ENCODE data around the gene CRADD.
"Not testable (repeated sequence)": the region's sequence is repeated elsewhere in the genome, so short reads cannot be mapped to it uniquely, and the experiment has no call there.

The CRADD gene

DNA sequence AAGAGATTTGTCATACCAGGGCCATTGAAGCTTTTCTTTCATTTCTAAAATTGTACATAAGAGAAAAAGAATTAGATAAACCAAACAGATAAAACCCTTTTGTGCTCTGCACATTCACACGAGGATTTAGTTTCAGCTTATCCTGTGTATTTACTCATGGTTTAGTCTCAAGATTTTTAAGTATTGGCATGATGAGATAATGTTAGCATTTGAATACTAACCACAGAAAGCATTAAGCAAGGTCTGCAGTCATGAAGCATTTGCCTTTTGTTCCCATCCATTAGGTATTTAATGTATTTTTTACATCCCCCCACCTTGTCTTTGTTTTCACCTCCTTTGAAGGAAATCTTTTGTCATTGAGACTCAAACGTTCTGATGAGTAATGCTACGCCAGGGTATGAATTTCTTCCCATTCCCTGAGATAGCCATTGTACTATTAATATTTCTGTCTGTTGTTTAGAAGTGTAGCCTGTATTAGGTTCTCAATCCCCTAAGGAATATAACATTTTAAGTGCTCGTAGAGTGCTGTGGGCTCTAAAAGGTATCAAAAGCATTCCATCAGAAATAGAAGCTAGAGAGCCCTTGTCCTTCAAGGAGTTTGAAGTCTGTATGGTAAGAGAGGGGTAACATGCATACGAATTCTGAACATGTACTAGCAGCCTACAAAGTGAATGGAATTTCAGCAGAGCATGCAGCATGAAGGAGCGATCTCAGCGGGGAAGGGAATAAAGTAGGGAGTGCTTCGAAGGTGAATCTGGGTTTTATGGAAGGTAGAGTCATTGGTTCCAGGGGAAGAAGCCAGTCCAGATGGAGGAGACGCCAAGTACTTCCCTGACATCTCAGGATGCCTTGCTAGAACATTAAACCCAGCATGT, 22.3 kb downstream of the CRADD start:
- no peak for DNase-seq
- intact Hi-C loops (cut with DNase I) = no loop called here

DNA sequence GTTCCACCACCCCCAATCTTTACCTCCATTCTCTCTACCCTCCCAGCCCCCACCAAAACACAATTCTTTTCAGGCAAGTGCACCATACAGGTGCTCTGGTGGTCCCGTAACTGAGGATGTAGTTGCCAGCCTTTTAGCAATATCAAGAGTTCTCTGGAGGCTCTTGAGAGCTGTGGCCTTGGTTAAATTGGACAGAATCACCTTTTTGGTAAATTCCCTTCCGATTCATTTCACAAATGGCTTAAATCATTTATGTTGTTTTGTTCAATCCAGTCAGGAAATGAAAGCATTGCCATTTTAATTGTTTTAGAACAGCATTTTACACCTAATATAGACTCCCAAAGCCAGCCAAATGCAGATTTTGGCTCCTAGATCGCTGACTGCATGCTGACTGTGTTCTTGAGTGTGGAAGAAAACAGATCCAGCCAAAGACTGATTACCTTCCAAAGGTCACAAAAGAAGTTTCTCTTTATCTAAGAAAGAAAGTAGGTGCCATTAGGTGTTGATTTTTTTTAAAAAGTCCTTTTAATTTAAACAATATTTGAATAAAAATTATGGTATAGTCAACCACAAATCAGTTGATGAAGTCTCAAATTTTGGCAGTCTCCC, 25.6 kb downstream of the CRADD start:
- intact Hi-C loops (cut with DNase I) = no loop called here

GRCh38 chr12:93704122-93704521, 26.9 kb downstream of the CRADD start:
- no peak for DNase-seq
- intact Hi-C loops (cut with DNase I) = no loop called here

More for the DNA sequence above, 25.6 kb downstream of the CRADD start:
- no peak for DNase-seq

GRCh38 chr12:93704625-93705024, 27.4 kb downstream of the CRADD start:
- intact Hi-C loops (cut with DNase I) = no loop called here
- no peak for DNase-seq

DNA sequence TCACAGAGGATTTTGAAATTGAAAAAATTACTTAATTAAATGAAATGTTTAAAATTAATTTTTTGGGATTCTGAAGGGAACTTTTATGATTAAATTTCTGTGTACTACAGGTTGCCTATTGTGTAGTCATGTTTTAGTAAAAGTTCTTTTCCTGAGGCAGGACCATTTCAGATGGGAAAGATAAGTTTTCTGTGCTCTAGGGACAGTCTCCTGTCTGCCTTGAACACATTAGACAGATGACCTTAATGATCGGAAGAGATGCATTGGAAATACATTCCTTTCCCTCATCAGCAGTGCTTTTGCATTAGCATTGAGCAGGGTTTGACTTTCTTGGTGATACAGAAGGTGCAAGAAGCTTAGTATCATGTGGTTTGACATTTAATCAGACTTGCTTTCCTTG, 28.1 kb downstream of the CRADD start:
- no peak for DNase-seq
- intact Hi-C loops (cut with DNase I) = no loop called here

DNA sequence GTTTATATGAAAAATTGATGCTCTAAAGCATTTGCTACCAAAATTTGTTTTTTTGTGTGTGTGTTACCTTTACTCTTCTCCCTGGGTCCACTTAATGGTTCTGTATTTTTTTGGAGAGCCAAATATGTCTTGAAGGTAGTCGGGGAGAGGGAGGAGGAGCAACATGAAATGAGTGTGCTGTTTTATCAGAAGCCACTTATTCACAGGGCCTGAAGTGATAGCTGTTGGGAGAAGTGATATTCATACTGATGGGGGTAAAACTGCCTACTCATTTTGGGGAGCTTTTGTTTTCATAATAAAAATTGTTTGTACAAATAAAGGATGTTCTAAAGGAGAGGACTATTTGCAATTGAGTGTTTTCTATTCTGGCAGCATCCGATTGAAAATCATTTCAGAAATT, 29.2 kb downstream of the CRADD start:
- DNase-seq = no peak
- intact Hi-C loops (cut with DNase I) = no loop called here

DNA sequence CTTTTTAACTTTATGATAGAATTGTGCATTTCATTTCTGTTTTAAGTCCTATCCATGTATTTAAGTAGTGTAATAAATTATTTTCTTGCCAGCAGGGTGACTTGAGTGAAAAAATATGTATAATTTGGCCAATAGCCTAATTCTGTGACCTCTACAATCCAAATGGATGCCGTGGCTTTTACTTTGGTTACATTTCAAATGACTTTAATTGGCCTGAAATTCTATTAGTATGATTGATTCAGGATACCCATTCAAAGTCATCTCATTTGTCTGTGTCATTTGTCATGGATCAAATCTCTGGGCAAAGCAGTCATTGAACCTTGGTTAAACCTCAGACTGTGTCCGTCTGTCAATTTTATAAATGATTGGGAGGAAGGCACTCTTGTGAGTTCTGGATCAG, 29.6 kb downstream of the CRADD start:
- no peak for DNase-seq
- intact Hi-C loops (cut with DNase I) = no loop called here

- intact Hi-C loops (cut with DNase I) = no loop called here
Observed at GRCh38 chr12:93707836-93708235, 30.7 kb downstream of the CRADD start.

GRCh38 chr12:93708952-93709351, 31.8 kb downstream of the CRADD start:
- DNase-seq = no peak
- intact Hi-C loops (cut with DNase I) = no loop called here

More at GRCh38 chr12:93707836-93708235, 30.7 kb downstream of the CRADD start:
- DNase-seq = no peak

DNA sequence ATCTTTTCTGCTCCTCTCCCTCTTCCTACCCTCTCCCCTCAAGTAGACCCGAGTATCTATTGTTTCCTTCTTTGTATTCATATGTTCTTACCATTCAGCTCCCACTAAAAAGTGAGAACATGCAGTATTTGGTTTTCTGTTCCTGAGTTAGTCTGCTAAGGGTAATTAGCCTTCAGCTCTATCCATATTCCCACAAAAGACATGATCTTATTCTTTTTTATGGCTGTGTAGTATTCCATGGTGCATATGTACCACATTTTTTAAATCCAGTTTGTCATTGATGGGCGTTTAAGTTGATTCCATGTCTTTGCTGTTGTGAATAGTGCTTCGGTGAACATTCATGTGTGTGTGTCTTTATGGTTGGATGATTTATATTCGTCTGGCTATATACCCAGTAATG, 32.2 kb downstream of the CRADD start:
- intact Hi-C loops (cut with DNase I) = no loop called here
- DNase-seq = no peak

GRCh38 chr12:93710574-93710926, 33.4 kb downstream of the CRADD start:
- no peak for DNase-seq
- intact Hi-C loops (cut with DNase I) = no loop called here

- intact Hi-C loops (cut with DNase I); DNase-seq: not testable (repeated sequence)
Observed at GRCh38 chr12:93711502-93711901, 34.3 kb downstream of the CRADD start.

DNA sequence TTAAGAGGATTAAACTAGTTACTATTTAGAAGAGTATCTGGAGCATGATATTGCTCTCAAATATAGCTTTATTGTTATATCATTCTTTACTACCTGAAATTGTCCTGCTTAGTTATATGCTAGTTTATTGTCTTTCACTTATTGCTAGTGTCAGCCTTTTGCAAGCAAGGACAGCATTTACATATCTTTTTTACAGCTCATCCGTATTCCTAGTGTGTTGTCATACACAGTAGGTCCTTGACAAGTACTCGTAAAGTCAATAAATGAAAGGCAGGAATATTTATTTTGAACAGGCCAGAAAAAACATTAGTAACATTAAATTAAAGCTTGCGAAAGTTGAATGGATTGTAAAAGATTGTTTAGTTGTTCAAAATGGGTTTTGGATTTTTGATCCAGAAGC, 35.0 kb downstream of the CRADD start:
- intact Hi-C loops (cut with DNase I) = no loop called here
- DNase-seq = no peak

DNA sequence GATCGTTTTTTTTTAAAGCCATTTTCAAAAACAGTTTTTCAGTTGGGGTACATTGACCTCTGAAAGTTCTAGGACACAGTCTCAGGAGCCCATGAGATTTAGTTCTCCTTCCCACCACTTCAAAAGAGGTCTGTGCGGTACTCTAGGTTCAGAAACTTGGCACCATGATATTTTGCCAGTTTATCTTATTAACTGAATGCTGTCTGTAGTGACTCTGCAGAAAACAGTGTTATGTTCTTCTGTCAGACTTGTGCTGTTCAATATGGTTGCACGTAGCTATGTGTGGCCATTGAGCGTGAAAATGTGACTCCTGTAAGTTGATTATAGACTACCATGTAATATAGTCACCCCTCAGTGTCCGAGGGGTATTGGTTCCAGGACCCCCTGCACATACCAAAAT, 35.9 kb downstream of the CRADD start:
- no peak for DNase-seq
- intact Hi-C loops (cut with DNase I) = no loop called here

GRCh38 chr12:93713800-93714199, 36.6 kb downstream of the CRADD start:
- DNase-seq = no peak
- intact Hi-C loops (cut with DNase I) = no loop called here

DNA sequence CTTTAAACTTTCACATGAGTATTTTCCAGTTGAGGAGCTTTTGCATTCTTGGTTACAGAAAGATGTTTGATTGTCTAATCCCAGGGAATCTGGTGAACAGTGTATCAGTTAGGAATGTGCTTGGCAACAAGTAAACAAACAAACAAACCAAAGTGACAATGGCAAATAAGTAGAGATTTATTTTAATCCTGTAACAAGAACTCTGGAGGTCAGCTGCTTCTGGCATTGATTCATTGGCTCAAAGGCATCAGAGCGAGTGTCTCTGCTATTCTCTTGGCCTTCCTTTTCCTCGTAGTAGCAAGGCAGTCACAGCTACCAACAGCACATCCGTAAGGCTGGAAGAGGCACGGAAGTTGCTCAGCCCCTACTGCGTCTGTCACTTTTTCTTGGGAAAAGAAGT, 37.2 kb downstream of the CRADD start:
- no peak for DNase-seq
- intact Hi-C loops (cut with DNase I) = no loop called here

DNA sequence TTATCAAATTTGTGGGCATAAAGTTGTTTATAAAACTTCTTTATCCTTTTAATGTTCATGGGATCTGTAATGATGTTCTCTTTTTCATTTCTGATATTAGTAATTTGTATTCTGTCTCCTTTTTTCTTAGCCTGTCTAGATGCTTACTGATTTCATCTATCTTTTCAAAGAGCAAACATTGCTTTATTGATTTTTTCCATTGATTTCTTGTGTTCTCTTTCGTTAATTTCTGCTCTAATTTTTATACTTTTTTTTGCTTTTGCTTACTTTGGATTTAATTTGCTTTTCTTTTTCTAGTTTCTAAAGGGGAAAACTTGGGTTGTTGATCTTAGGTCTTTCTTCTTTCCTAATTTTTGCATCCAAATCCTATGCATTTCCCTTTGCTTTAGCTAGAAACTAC, 42.5 kb downstream of the CRADD start:
- no peak for DNase-seq
- intact Hi-C loops (cut with DNase I) = no loop called here

GRCh38 chr12:93720559-93720958, 43.4 kb downstream of the CRADD start:
- DNase-seq = no peak
- intact Hi-C loops (cut with DNase I) = no loop called here

GRCh38 chr12:93722179-93722578, 45.0 kb downstream of the CRADD start:
- DNase-seq = no peak
- intact Hi-C loops (cut with DNase I) = no loop called here

DNA sequence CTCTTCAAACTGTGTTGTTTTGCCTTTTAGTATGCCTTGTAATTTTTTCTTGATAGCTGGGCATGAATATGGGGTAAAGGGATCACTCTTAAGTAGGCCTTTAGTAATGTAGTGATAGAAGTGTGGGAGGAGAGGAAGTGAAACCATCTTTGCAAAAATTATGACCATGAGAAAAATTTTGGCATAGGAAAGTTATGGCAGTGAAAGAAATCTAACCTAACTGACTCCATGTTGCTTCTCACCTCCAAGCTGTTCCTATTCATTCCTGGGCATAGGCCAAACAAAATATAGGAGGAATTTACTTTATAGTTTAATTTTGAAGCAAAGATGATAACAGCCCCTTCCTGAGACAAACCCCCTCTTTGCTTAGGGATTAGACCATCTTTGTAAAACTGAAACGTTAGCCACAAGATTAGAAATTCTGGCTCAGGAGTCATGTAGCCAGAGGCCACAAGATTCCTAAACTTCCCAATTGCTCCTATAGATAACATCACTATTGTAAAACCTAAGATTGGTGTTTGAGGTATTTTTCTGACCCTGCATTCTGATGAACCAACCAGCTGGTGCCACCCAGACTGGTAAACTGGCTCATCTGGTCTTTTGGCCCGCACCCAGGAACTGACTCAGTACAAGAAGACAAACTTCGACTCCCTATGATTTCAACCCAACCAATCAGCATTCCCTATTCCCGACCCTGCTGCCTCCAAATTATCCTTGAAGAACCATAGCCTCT, 45.8 kb downstream of the CRADD start:
- intact Hi-C loops (cut with DNase I) = no loop called here
- no peak for DNase-seq
